Endothelial cell (in vitro differentiated cells): ENCODE results near the gene EML2. TPM values are rescaled to one million over a fixed set of nuclear protein-coding genes. Genes with fewer than 3 reads are reported as not detected.

Experiments
- DNase-seq: peaks from one replicate; pipeline ENCODE4 v3.0.0; 2021; ENCODE audit warnings: low spot score
- H3K27ac Mint-ChIP-seq: one replicate; pipeline ENCODE4 v1.8.0; 2021; ENCODE audit warnings: mixed read lengths, inconsistent platforms; ENCODE audit not compliant: unreplicated experiment
- H3K27me3 Mint-ChIP-seq: one replicate; pipeline ENCODE4 v1.8.0; 2021; ENCODE audit warnings: mild to moderate bottlenecking, moderate library complexity, mixed read lengths, inconsistent platforms; ENCODE audit not compliant: unreplicated experiment
- H3K36me3 Mint-ChIP-seq: one replicate; pipeline ENCODE4 v1.8.0; 2021; ENCODE audit warnings: mild to moderate bottlenecking, low read depth, mixed read lengths, inconsistent platforms; ENCODE audit not compliant: unreplicated experiment
- H3K4me1 Mint-ChIP-seq: one replicate; pipeline ENCODE4 v1.8.0; 2021; ENCODE audit warnings: mild to moderate bottlenecking, mixed read lengths, inconsistent platforms; ENCODE audit not compliant: unreplicated experiment
- H3K4me3 Mint-ChIP-seq: one replicate; pipeline ENCODE4 v1.8.0; 2021; ENCODE audit warnings: mild to moderate bottlenecking, mixed read lengths, inconsistent platforms; ENCODE audit not compliant: unreplicated experiment
- H3K9me3 Mint-ChIP-seq: one replicate; pipeline ENCODE4 v1.8.0; 2021; ENCODE audit warnings: mixed read lengths, inconsistent platforms; ENCODE audit not compliant: unreplicated experiment
- total RNA-seq: library from RNA; stranded (reverse); fragmentation: NEBNext Ultra II Directional; extraction: Animal tissue kit (Norgen Biotek cat#: 25700); gene quantifications from one replicate; pipeline ENCODE4 v1.2.1, GENCODE V29; 2021; ENCODE audit not compliant: unreplicated experiment
- TF ChIP-seq, protein P1 (sequence below): fragments of 200-600 bp; sonication (generic); IDR thresholded peaks from one replicate; pipeline ENCODE4 v1.5.0; 2021; ENCODE audit warnings: antibody characterized with exemption; ENCODE audit not compliant: unreplicated experiment

The EML2 gene
- total RNA-seq, 1 donor from 2014 or later: 20.3 TPM

GRCh38 chr19:45599286-45599685 is 39.9 kb downstream of the EML2 start:
- Mint-ChIP-seq H3K4me3 (peak overlapping the region; percentile 100), H3K4me1 (peaks cover 62% of the 10 kb centered on the region), H3K27me3 (peaks cover 14% of the 10 kb centered on the region)

GRCh38 chr19:45598267-45599001 is 40.8 kb downstream of the EML2 start:
- TF ChIP-seq, protein P1, sequence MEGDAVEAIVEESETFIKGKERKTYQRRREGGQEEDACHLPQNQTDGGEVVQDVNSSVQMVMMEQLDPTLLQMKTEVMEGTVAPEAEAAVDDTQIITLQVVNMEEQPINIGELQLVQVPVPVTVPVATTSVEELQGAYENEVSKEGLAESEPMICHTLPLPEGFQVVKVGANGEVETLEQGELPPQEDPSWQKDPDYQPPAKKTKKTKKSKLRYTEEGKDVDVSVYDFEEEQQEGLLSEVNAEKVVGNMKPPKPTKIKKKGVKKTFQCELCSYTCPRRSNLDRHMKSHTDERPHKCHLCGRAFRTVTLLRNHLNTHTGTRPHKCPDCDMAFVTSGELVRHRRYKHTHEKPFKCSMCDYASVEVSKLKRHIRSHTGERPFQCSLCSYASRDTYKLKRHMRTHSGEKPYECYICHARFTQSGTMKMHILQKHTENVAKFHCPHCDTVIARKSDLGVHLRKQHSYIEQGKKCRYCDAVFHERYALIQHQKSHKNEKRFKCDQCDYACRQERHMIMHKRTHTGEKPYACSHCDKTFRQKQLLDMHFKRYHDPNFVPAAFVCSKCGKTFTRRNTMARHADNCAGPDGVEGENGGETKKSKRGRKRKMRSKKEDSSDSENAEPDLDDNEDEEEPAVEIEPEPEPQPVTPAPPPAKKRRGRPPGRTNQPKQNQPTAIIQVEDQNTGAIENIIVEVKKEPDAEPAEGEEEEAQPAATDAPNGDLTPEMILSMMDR: no peak
- H3K4me3 Mint-ChIP-seq: peak overlapping the region; percentile 48
- no peaks in the 10 kb centered on the region for H3K9me3 Mint-ChIP-seq
- DNase-seq: peak; percentile 35
- peaks cover 7% of the 10 kb centered on the region for H3K36me3 Mint-ChIP-seq
- peaks cover 13% of the 10 kb centered on the region for H3K27me3 Mint-ChIP-seq
- peak overlapping the region; percentile 68 for H3K27ac Mint-ChIP-seq
- peaks cover 62% of the 10 kb centered on the region for H3K4me1 Mint-ChIP-seq

More at GRCh38 chr19:45599286-45599685, 39.9 kb downstream of the EML2 start:
- peaks cover 7% of the 10 kb centered on the region for H3K36me3 Mint-ChIP-seq
- H3K9me3 Mint-ChIP-seq: no peaks in the 10 kb centered on the region
- TF ChIP-seq, protein P1: no peak
- peak overlapping the region; percentile 44 for H3K27ac Mint-ChIP-seq
- DNase-seq: no peak

GRCh38 chr19:45597425-45598111 is 41.6 kb downstream of the EML2 start:
- H3K36me3 Mint-ChIP-seq: peaks cover 7% of the 10 kb centered on the region
- DNase-seq: no peak
- H3K27ac Mint-ChIP-seq: peak overlapping the region; percentile 68
- no peaks in the 10 kb centered on the region for H3K9me3 Mint-ChIP-seq
- H3K27me3 Mint-ChIP-seq: peaks cover 11% of the 10 kb centered on the region
- peak overlapping the region; percentile 44 for H3K4me3 Mint-ChIP-seq
- H3K4me1 Mint-ChIP-seq: peaks cover 60% of the 10 kb centered on the region
- TF ChIP-seq, protein P1: no peak

- peaks cover 7% of the 10 kb centered on the region for H3K36me3 Mint-ChIP-seq
These were observed 43.4 kb downstream of the EML2 start for GRCh38 chr19:45595814-45596213.

More at GRCh38 chr19:45595814-45596213, 43.4 kb downstream of the EML2 start:
- Mint-ChIP-seq H3K27me3 (peaks cover 7% of the 10 kb centered on the region), H3K27ac (no peak overlapping the region), H3K9me3 (no peaks in the 10 kb centered on the region), H3K4me3 (no peak overlapping the region), H3K4me1 (peaks cover 54% of the 10 kb centered on the region)
- no peak for DNase-seq
- TF ChIP-seq, protein P1: no peak
